ENCODE data around the gene PPP1R37. TPM values are rescaled to one million over a fixed set of nuclear protein-coding genes. Genes with fewer than 3 reads are reported as not detected.

The PPP1R37 gene
- polyA plus RNA-seq, 1 donor from 2014 or later = 53.7 TPM

GRCh38 chr19:45090034-45090433, 2.9 kb upstream of the PPP1R37 start:
- Histone ChIP-seq H3K27me3 (ENCODE audit: insufficient read depth, low read depth, low read length) (no peaks in the 10 kb centered on the region), H3K9me2 (ENCODE audit: insufficient read depth, low read length) (no peaks in the 10 kb centered on the region), H3K9me3 (ENCODE audit: low read length) (no peaks in the 10 kb centered on the region), H3K4me3 (ENCODE audit: low read length) (no peak overlapping the region), H3K36me3 (ENCODE audit: insufficient read depth, low read length) (no peaks in the 10 kb centered on the region), H3K27ac (ENCODE audit: low read length) (no peak overlapping the region), H3K79me2 (replicated peaks; ENCODE audit: insufficient read depth, low read length) (peaks cover 20% of the 10 kb centered on the region), H3F3A (ENCODE audit: insufficient read depth, low read length, poor library complexity, severe bottlenecking) (peaks cover 7% of the 10 kb centered on the region), H3K4me2 (ENCODE audit: low read length) (no peak overlapping the region), H4K20me1 (ENCODE audit: insufficient read depth) (no peaks in the 10 kb centered on the region), H2AFZ (ENCODE audit: low read depth, low read length) (no peak overlapping the region), H3K9ac (ENCODE audit: low read length) (no peak overlapping the region)
- TF ChIP-seq EZH2 (IDR thresholded peaks at IDR 0.05; ENCODE audit: borderline replicate concordance, insufficient read depth, low read length, poor library complexity, severe bottlenecking) (no peak), EP300 (conservative IDR thresholded peaks at IDR 0.05; ENCODE audit: poor library complexity, severe bottlenecking) (no peak), RAD21 (conservative IDR thresholded peaks at IDR 0.05) (no peak), MXI1 (conservative IDR thresholded peaks at IDR 0.05; ENCODE audit: poor library complexity, severe bottlenecking) (no peak), CTCF (IDR thresholded peaks at IDR 0.05; ENCODE audit: poor library complexity, severe bottlenecking) (no peak), SMC3 (conservative IDR thresholded peaks at IDR 0.05; ENCODE audit: poor library complexity) (no peak), TAF1 (IDR thresholded peaks at IDR 0.05; ENCODE audit: low read depth) (no peak), REST (IDR thresholded peaks at IDR 0.05; ENCODE audit: borderline replicate concordance) (no peak), POLR2AphosphoS5 (IDR thresholded peaks at IDR 0.05) (no peak)

- Histone ChIP-seq H3K4me3 (ENCODE audit: low read length) (peak overlapping the region; percentile 98), H3K9me3 (ENCODE audit: low read length) (no peaks in the 10 kb centered on the region), H3K9me2 (ENCODE audit: insufficient read depth, low read length) (no peaks in the 10 kb centered on the region), H3K27ac (ENCODE audit: low read length) (peak overlapping the region; percentile 97), H3F3A (ENCODE audit: insufficient read depth, low read length, poor library complexity, severe bottlenecking) (peaks cover 7% of the 10 kb centered on the region), H3K9ac (ENCODE audit: low read length) (peak overlapping the region; percentile 91), H3K27me3 (ENCODE audit: insufficient read depth, low read depth, low read length) (no peaks in the 10 kb centered on the region), H4K20me1 (ENCODE audit: insufficient read depth) (no peaks in the 10 kb centered on the region), H3K4me2 (ENCODE audit: low read length) (peak overlapping the region; percentile 57), H3K79me2 (replicated peaks; ENCODE audit: insufficient read depth, low read length) (peaks cover 26% of the 10 kb centered on the region), H2AFZ (ENCODE audit: low read depth, low read length) (peak overlapping the region; percentile 37), H3K36me3 (ENCODE audit: insufficient read depth, low read length) (no peaks in the 10 kb centered on the region)
- TF ChIP-seq REST (IDR thresholded peaks at IDR 0.05; ENCODE audit: borderline replicate concordance) = no peak
- no peak for TF ChIP-seq POLR2AphosphoS5 (IDR thresholded peaks at IDR 0.05)
- no peak for TF ChIP-seq SMC3 (conservative IDR thresholded peaks at IDR 0.05; ENCODE audit: poor library complexity)
- no peak for TF ChIP-seq EZH2 (IDR thresholded peaks at IDR 0.05; ENCODE audit: borderline replicate concordance, insufficient read depth, low read length, poor library complexity, severe bottlenecking)
- TF ChIP-seq CTCF (IDR thresholded peaks at IDR 0.05; ENCODE audit: poor library complexity, severe bottlenecking) = no peak
- TF ChIP-seq TAF1 (IDR thresholded peaks at IDR 0.05; ENCODE audit: low read depth) = no peak
- TF ChIP-seq MXI1 (conservative IDR thresholded peaks at IDR 0.05; ENCODE audit: poor library complexity, severe bottlenecking) = no peak
- no peak for TF ChIP-seq RAD21 (conservative IDR thresholded peaks at IDR 0.05)
- TF ChIP-seq EP300 (conservative IDR thresholded peaks at IDR 0.05; ENCODE audit: poor library complexity, severe bottlenecking) = no peak
These were observed 2.4 kb upstream of the PPP1R37 start for GRCh38 chr19:45090606-45091005.
